A673 (cell line): ENCODE data around the gene GRID2. TPM values are rescaled to one million over a fixed set of nuclear protein-coding genes. Genes with fewer than 3 reads are reported as not detected.

Source experiments
- Bru-seq: library from RNA; stranded (reverse); fragments of 400-500 nt; gene quantifications from one replicate; lab custom pipeline; 2021; lab: Mats Ljungman, UMichigan
- BruChase-seq, 2 experiments: library from RNA; stranded (reverse); fragments of 400-500 nt; gene quantifications; one replicate each; lab custom pipeline; 2021; lab: Mats Ljungman, UMichigan
- BruUV-seq: library from RNA; stranded (reverse); fragments of 400-500 nt; replicated peaks from 2 replicates; lab custom pipeline; 2021; lab: Mats Ljungman, UMichigan
- CTCF ChIA-PET: fragments of 300-600 bp; sonication (Branson Sonifier 250); formaldehyde crosslinking; loops from one replicate; lab custom pipeline; 2022; ENCODE audit warnings: antibody characterized with exemption; lab: Charles Lee
- POLR2A ChIA-PET: fragments of 300-600 bp; sonication (Branson Sonifier 250); formaldehyde crosslinking; loops from one replicate; lab custom pipeline; 2022; ENCODE audit warnings: antibody characterized with exemption; ENCODE audit not compliant: low non-redundant PET; lab: Charles Lee
- DNase-seq: peaks from one replicate; pipeline ENCODE4 v3.0.0-alpha.2; 2015; ENCODE audit warnings: low spot score
- H3K27ac ChIP-seq: fragments of 200-600 bp; sonication (generic); 2 replicates; pipeline ENCODE4 v1.5.1; 2016; ENCODE audit warnings: mixed run types, low read depth, mild to moderate bottlenecking, mixed read lengths, antibody characterized with exemption, low read length; ENCODE audit not compliant: poor library complexity, severe bottlenecking
- H3K27me3 ChIP-seq: fragments of 200-600 bp; sonication (generic); replicated peaks from 2 replicates; pipeline ENCODE4 v1.6.1; 2017; ENCODE audit warnings: mixed run types, low read depth, mild to moderate bottlenecking, mixed read lengths, antibody characterized with exemption, low read length; ENCODE audit not compliant: insufficient read depth, poor library complexity
- H3K36me3 ChIP-seq: fragments of 200-600 bp; sonication (generic); 2 replicates; pipeline ENCODE4 v1.6.1; 2016; ENCODE audit warnings: mixed run types, mild to moderate bottlenecking, mixed read lengths, antibody characterized with exemption, low read length; ENCODE audit not compliant: insufficient read depth, poor library complexity, severe bottlenecking
- H3K4me1 ChIP-seq: fragments of 200-600 bp; sonication (generic); 2 replicates; pipeline ENCODE4 v1.6.1; 2017; ENCODE audit warnings: mixed run types, mild to moderate bottlenecking, mixed read lengths, antibody characterized with exemption, low read length; ENCODE audit not compliant: insufficient read depth, poor library complexity, severe bottlenecking
- H3K4me3 ChIP-seq: fragments of 200-600 bp; sonication (generic); 2 replicates; pipeline ENCODE4 v1.5.1; 2016; ENCODE audit warnings: low read depth, mixed run types, mild to moderate bottlenecking, mixed read lengths, low read length; ENCODE audit not compliant: poor library complexity, severe bottlenecking
- H3K9me3 ChIP-seq: fragments of 200-600 bp; sonication (generic); 2 replicates; pipeline ENCODE4 v1.6.1; 2016; ENCODE audit warnings: mixed run types, low read depth, mild to moderate bottlenecking, mixed read lengths, antibody characterized with exemption, low read length; ENCODE audit not compliant: poor library complexity, severe bottlenecking
- CTCF ChIP-seq: fragments of 300-800, 200-600 bp; sonication (generic); conservative IDR thresholded peaks from 2 replicates; pipeline ENCODE4 v1.5.1; 2017; ENCODE audit warnings: low read depth, mild to moderate bottlenecking, antibody characterized with exemption, low read length, moderate library complexity, mixed read lengths
- EZH2 ChIP-seq: fragments of 200-600 bp; sonication (generic); IDR thresholded peaks from 2 replicates; pipeline ENCODE4 v1.6.1; 2017; ENCODE audit warnings: borderline replicate concordance, low read depth, mild to moderate bottlenecking, mixed read lengths, antibody characterized with exemption, low read length; ENCODE audit not compliant: poor library complexity, severe bottlenecking
- intact Hi-C: fragments of 100-400 bp; cut with micrococcal nuclease; formaldehyde crosslinking; loops from one replicate; pipeline ENCODE4 v1.10.0; 2022; ENCODE audit not compliant: unreplicated experiment
- long read RNA-seq: library from polyadenylated mRNA; stranded (forward); transcript quantifications from one replicate; pipeline ENCODE4 v2.0.0, GENCODE V29; 2022
- total RNA-seq: library from RNA; stranded (reverse); gene quantifications from 2 replicates; pipeline ENCODE4 v1.2.3, GENCODE V29; 2021

The GRID2 gene
- total RNA-seq: not detected in 2 replicates
- percentile 3 among the genes with signal in this experiment for Bru-seq, nascent RNA
- percentile 3 among the genes with signal in this experiment for BruChase-seq, experiment 1, labeled RNA remaining after a 2-hour chase
- BruChase-seq, experiment 2, labeled RNA remaining after a 6-hour chase: percentile 5 among the genes with signal in this experiment
- long read RNA-seq: 0 reads

- no TSS peak for BruUV-seq
- H3K27me3 ChIP-seq: peaks cover 17% of the 10 kb centered on the region
- intact Hi-C loops: no loop called here
Measured at GRCh38 chr4:92303621-92304027, at the start of gene GRID2. TSS of gene GRID2 (plus strand) at chr4:92303966.

GRCh38 chr4:92253986-92254671 lies 49.6 kb upstream of the GRID2 start:
- no peaks in the 10 kb centered on the region for H3K9me3 ChIP-seq
- TF ChIP-seq CTCF: no peak
- no peak for TF ChIP-seq EZH2
- POLR2A ChIA-PET: no interaction called here

More at GRCh38 chr4:92303621-92304027, at the start of gene GRID2:
- no peaks in the 10 kb centered on the region for H3K9me3 ChIP-seq
- H3K4me3 ChIP-seq: peak within 1 kb of the TSS; percentile 46
- ChIA-PET POLR2A (no interaction called here), CTCF (no interaction called here)
- no peaks in the 10 kb centered on the region for H3K4me1 ChIP-seq
- TF ChIP-seq CTCF: no peak
- no peak for TF ChIP-seq EZH2
- H3K36me3 ChIP-seq: no peaks in the 10 kb centered on the region
- DNase-seq: peak; percentile 20
- no peak within 1 kb of the TSS for H3K27ac ChIP-seq

GRCh38 chr4:92254767-92255442 lies 48.9 kb upstream of the GRID2 start:
- Histone ChIP-seq H3K36me3 (no peaks in the 10 kb centered on the region), H3K9me3 (no peaks in the 10 kb centered on the region), H3K27me3 (no peaks in the 10 kb centered on the region), H3K4me1 (no peaks in the 10 kb centered on the region), H3K27ac (no peak overlapping the region), H3K4me3 (no peak overlapping the region)
- no peak for DNase-seq
- CTCF ChIA-PET: no interaction called here
- TF ChIP-seq CTCF (no peak), EZH2 (no peak)
- intact Hi-C loops: no loop called here
- no TSS peak for BruUV-seq
- POLR2A ChIA-PET: no interaction called here

More at GRCh38 chr4:92253986-92254671, 49.6 kb upstream of the GRID2 start:
- DNase-seq: no peak
- Histone ChIP-seq H3K4me1 (no peaks in the 10 kb centered on the region), H3K27ac (no peak overlapping the region), H3K4me3 (no peak overlapping the region), H3K36me3 (no peaks in the 10 kb centered on the region), H3K27me3 (no peaks in the 10 kb centered on the region)
- no TSS peak for BruUV-seq
- intact Hi-C loops: no loop called here
- CTCF ChIA-PET: no interaction called here
